Mucosa of stomach (tissue), 1 donor: ENCODE data around the gene EML6.
"Not testable (repeated sequence)": the region's sequence is repeated elsewhere in the genome, so short reads cannot be mapped to it uniquely, and the experiment has no call there.

ENCODE experiments used
- H3K27me3 ChIP-seq: one replicate; pipeline ENCODE4 v1.7.0; 2013; ENCODE audit warnings: mild to moderate bottlenecking, low read length; ENCODE audit not compliant: control insufficient read depth, insufficient read depth
- H3K36me3 ChIP-seq: one replicate; pipeline ENCODE4 v1.7.0; 2013; ENCODE audit warnings: low read length; ENCODE audit not compliant: control insufficient read depth, insufficient read depth
- H3K4me1 ChIP-seq: one replicate; pipeline ENCODE4 v1.7.0; 2013; ENCODE audit warnings: mild to moderate bottlenecking, low read length; ENCODE audit not compliant: control insufficient read depth, insufficient read depth
- H3K4me3 ChIP-seq: one replicate; pipeline ENCODE4 v1.7.0; 2013; ENCODE audit warnings: low read length
- H3K9ac ChIP-seq: one replicate; pipeline ENCODE4 v1.7.0; 2013; ENCODE audit warnings: mild to moderate bottlenecking, low read length, moderate library complexity
- H3K9me3 ChIP-seq: one replicate; pipeline ENCODE4 v1.7.0; 2013; ENCODE audit warnings: mild to moderate bottlenecking, low read length, moderate library complexity; ENCODE audit not compliant: control insufficient read depth
- donor health status: Pancreatic carcinoma.

Gene EML6

GRCh38 chr2:54691445-54692135, 31.9 kb upstream of the EML6 start:
- H3K4me3 ChIP-seq = no peak overlapping the region
- H3K27me3 ChIP-seq = peaks cover 5% of the 10 kb centered on the region
- no peaks in the 10 kb centered on the region for H3K36me3 ChIP-seq

GRCh38 chr2:54692556-54692955, 30.9 kb upstream of the EML6 start:
- no peaks in the 10 kb centered on the region for H3K4me1 ChIP-seq
- no peaks in the 10 kb centered on the region for H3K36me3 ChIP-seq
- H3K9ac ChIP-seq = no peak overlapping the region

More at GRCh38 chr2:54691445-54692135, 31.9 kb upstream of the EML6 start:
- Histone ChIP-seq H3K9ac (no peak overlapping the region), H3K4me1 (no peaks in the 10 kb centered on the region), H3K9me3 (no peaks in the 10 kb centered on the region)

DNA sequence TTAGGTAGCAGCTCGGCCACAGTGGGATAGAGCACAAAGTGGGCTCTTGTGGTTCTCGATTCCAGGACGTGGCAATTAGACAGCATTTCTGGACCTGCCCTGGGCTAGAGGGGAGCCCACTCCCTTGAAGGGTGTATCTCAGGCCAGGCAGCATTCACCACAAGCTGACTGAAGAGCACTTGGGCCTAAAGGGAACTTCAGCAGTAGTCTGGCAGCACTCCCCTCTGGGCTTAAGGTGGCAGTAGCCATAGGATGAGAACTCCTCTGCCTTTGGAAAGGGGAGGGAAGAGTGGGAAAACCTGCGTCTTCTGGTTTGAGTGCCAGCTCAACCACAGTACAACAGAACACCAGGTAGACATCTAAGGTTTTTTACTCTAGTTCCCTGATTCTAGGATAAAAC, 28.1 kb upstream of the EML6 start:
- H3K9me3 ChIP-seq = no peaks in the 10 kb centered on the region
- no peaks in the 10 kb centered on the region for H3K4me1 ChIP-seq
- peaks cover 5% of the 10 kb centered on the region for H3K27me3 ChIP-seq
- H3K4me3 ChIP-seq = no peak overlapping the region
- no peak overlapping the region for H3K9ac ChIP-seq
- H3K36me3 ChIP-seq = no peaks in the 10 kb centered on the region

More at GRCh38 chr2:54692556-54692955, 30.9 kb upstream of the EML6 start:
- Histone ChIP-seq H3K9me3 (no peaks in the 10 kb centered on the region), H3K27me3 (peaks cover 5% of the 10 kb centered on the region), H3K4me3 (no peak overlapping the region)

- no peaks in the 10 kb centered on the region for H3K36me3 ChIP-seq
- no peaks in the 10 kb centered on the region for H3K4me1 ChIP-seq
- H3K9me3 ChIP-seq = no peaks in the 10 kb centered on the region
- H3K27me3 ChIP-seq = peaks cover 5% of the 10 kb centered on the region
- H3K4me3 ChIP-seq = no peak overlapping the region
- no peak overlapping the region for H3K9ac ChIP-seq
These were observed 25.5 kb upstream of the EML6 start for GRCh38 chr2:54697934-54698333.

- not testable (repeated sequence) for H3K4me1 ChIP-seq, H3K9ac ChIP-seq, H3K27me3 ChIP-seq, H3K36me3 ChIP-seq, H3K4me3 ChIP-seq, H3K9me3 ChIP-seq
These were observed 24.5 kb upstream of the EML6 start for GRCh38 chr2:54698926-54699325.

GRCh38 chr2:54699665-54700064, 23.8 kb upstream of the EML6 start:
- Histone ChIP-seq H3K9me3 (no peaks in the 10 kb centered on the region), H3K4me3 (no peak overlapping the region), H3K9ac (no peak overlapping the region), H3K36me3 (no peaks in the 10 kb centered on the region), H3K27me3 (peaks cover 5% of the 10 kb centered on the region), H3K4me1 (no peaks in the 10 kb centered on the region)

- Histone ChIP-seq H3K27me3 (no peaks in the 10 kb centered on the region), H3K9me3 (no peaks in the 10 kb centered on the region), H3K4me3 (no peak overlapping the region), H3K36me3 (no peaks in the 10 kb centered on the region), H3K4me1 (no peaks in the 10 kb centered on the region), H3K9ac (no peak overlapping the region)
These were observed 22.4 kb upstream of the EML6 start for GRCh38 chr2:54701029-54701428.

GRCh38 chr2:54704238-54704637, 19.2 kb upstream of the EML6 start:
- Histone ChIP-seq H3K4me1 (peaks cover 9% of the 10 kb centered on the region), H3K36me3 (no peaks in the 10 kb centered on the region), H3K9ac (no peak overlapping the region), H3K27me3 (no peaks in the 10 kb centered on the region), H3K4me3 (no peak overlapping the region), H3K9me3 (no peaks in the 10 kb centered on the region)

GRCh38 chr2:54704688-54705605, 18.5 kb upstream of the EML6 start:
- H3K36me3 ChIP-seq = no peaks in the 10 kb centered on the region
- peaks cover 15% of the 10 kb centered on the region for H3K4me1 ChIP-seq
- H3K4me3 ChIP-seq = no peak overlapping the region
- H3K9me3 ChIP-seq = no peaks in the 10 kb centered on the region
- H3K9ac ChIP-seq = no peak overlapping the region
- no peaks in the 10 kb centered on the region for H3K27me3 ChIP-seq

- Histone ChIP-seq H3K9ac (no peak overlapping the region), H3K4me3 (no peak overlapping the region), H3K36me3 (no peaks in the 10 kb centered on the region), H3K27me3 (no peaks in the 10 kb centered on the region), H3K4me1 (peaks cover 15% of the 10 kb centered on the region), H3K9me3 (no peaks in the 10 kb centered on the region)
These were observed 16.8 kb upstream of the EML6 start for GRCh38 chr2:54706622-54707021.

DNA sequence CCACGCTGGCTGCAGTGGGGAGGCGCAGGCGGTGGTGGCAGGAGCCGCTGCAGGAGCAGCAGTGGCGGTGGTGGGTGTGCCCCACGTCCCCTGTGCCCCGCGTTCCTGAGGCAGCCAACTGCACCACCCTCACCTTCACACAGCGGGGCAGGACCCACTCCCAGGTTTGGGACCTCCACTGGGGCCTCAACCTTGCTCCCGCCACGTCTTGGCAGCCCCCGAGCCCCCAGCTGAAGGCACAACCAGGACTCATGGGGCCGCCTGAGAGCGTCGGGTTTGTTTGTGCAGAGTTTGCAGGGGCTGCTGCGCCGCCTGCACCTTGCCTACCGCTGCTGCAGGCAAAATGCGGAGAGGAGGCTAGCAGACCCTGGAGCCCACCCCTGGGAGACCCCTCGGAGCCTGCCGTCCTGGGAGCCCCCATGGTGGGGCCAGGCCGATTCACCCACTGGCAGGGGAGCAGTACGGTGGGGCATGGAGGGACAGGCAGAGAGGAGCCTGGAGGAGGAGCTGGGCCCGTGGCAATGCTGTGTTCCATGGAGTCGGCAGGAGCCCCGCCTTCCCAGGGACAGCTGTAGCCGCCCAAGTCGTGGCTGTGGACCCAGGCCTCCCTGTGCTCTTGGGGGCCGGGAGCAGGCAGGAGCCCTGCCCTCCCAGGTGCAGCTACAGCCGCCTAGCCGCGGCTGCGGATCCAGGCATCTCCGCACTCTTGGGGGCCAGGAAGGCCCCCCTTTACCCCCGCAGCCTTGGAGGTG, 14.7 kb upstream of the EML6 start:
- no peaks in the 10 kb centered on the region for H3K27me3 ChIP-seq
- H3K4me1 ChIP-seq = peaks cover 15% of the 10 kb centered on the region
- H3K9me3 ChIP-seq = no peaks in the 10 kb centered on the region
- H3K9ac ChIP-seq = peak overlapping the region; percentile 51
- H3K4me3 ChIP-seq = peak overlapping the region; percentile 41
- H3K36me3 ChIP-seq = no peaks in the 10 kb centered on the region

- Histone ChIP-seq H3K9me3 (no peaks in the 10 kb centered on the region), H3K4me1 (peaks cover 15% of the 10 kb centered on the region), H3K4me3 (no peak overlapping the region), H3K27me3 (no peaks in the 10 kb centered on the region), H3K36me3 (no peaks in the 10 kb centered on the region), H3K9ac (peak overlapping the region; percentile 51)
These were observed 14.1 kb upstream of the EML6 start for GRCh38 chr2:54709336-54709809.
